GM12872 (cell line): ENCODE measurements around the gene DFFB.

Source experiments
- TF ChIP-seq, protein P1 (sequence below): IDR thresholded peaks from 3 replicates; pipeline ENCODE4 v1.5.1; 2011; ENCODE audit warnings: low read depth, mild to moderate bottlenecking, low read length, moderate library complexity; ENCODE audit not compliant: insufficient read depth

Gene DFFB

DNA sequence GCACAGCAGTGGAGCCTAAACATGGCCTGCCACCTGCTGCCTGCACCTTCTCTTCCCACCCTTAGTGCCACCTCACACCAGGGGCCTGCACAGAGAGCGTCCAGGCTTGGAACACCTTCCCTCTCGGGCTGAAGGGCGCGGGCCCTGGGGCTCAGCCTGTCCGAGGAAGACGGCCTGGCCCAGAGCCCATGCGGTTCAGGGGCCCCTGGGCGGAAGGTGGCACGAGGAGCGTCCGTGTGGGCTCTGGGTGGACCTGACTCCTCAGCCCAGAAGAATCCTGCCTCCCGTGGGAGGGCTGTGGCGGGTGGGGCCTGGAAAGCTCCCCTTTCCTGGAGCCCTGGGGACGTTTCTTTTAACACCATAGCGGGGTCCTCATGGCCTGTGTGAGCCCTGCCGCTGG lies 19.4 kb downstream of the DFFB start:
- TF ChIP-seq, protein P1, sequence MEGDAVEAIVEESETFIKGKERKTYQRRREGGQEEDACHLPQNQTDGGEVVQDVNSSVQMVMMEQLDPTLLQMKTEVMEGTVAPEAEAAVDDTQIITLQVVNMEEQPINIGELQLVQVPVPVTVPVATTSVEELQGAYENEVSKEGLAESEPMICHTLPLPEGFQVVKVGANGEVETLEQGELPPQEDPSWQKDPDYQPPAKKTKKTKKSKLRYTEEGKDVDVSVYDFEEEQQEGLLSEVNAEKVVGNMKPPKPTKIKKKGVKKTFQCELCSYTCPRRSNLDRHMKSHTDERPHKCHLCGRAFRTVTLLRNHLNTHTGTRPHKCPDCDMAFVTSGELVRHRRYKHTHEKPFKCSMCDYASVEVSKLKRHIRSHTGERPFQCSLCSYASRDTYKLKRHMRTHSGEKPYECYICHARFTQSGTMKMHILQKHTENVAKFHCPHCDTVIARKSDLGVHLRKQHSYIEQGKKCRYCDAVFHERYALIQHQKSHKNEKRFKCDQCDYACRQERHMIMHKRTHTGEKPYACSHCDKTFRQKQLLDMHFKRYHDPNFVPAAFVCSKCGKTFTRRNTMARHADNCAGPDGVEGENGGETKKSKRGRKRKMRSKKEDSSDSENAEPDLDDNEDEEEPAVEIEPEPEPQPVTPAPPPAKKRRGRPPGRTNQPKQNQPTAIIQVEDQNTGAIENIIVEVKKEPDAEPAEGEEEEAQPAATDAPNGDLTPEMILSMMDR, result no peak

DNA sequence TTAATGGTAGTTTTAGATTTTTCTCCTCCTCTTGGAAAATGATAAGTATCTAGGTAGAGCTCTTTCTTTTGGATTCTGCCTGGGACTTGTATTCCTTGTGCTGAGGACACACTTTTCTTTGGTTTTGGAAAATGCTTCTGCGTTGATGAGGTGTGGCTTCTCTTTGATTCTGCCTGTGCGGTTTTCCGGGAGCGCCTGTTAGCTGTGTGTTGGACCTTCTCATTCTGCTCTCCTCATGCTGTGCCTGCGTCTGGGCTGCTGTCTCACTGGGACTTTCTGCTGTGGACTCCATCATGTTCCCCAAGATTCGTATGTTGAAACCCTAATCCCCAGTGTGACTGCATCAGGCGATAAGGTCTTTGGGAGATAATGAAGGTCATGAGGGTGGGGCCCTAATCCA lies 21.8 kb downstream of the DFFB start:
- TF ChIP-seq, protein P1, result no peak

DNA sequence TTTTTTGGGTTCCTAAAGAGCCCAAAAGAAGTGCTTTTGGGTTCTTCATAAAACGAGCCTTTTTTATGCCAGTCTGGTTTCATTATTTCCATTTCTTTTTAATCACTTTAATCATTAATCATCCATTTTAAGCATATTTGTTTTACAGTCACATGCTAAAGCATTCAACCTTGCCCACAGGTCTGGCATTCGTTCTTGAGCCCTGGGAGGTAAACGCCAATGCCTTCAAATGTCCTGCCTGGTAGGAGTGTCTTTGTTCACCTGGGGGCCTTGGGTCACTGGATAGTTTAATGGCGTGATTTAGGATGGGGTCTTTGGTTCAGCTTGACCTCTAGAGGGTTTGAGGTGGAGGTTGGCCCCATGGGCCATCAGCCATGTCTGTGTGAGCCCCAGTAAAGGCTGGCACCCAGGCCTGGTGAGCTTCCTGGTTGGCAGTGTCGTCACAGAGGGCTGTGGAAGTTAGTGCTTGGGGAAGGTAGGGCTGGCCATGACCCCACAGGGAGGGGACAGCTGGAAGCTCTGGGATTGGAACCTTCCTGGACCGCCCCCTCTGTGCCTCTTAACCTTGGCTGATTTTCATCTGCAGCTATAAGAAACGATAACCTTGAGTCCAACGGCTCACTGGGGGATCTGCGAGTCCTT lies 22.6 kb downstream of the DFFB start:
- TF ChIP-seq, protein P1, result no peak

DNA sequence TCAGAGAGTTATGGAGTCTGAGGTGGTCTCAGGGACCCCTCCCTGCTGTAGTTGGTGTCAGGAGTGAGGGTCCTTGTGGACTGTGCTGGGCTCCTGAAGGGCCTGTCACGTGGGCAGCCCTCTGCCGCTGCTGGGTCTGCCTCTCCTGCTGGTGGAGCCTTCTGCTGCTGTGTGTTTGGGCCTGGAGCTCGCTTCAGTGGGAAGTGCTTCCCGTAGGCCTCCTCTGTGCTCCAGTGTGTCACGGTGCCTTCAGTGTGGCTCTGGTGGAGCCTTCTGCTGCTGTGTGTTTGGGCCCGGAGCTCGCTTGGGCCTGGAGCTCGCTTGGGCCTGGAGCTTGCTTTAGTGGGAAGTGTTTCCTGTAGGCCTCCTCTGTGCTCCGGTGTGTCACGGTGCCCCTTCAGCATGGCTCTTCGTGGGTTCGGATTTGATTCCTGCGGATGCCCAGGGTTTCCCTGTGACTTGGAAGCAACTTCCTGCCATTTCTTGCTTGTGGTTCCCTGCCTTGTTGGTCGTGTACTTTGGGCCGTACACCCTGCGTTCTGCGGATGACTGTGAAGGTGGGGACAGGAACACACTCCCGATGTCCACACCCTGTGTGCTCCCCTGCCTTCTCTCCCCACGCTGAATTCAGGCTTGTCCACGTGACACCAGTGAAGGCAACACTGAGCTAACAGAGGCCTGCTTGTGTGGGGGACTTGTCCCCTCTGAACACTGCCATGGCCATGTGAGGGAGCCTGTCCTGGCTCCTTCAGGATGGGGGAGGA lies 23.3 kb downstream of the DFFB start:
- TF ChIP-seq, protein P1, result no peak

DNA sequence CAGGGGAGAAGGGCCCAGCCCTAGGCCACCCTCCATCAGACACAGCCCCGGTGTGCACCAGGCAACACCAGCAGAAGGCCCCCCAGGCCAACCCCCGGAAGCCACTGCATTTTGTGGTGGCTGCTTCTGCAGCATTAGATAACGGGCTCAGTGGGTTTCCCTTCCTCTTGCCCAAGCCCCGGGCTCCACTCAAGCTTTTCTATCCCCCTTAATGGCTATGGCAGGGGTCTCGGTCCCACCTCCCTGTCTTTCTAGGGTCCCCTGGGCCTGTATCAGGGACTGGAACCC lies 23.9 kb downstream of the DFFB start:
- TF ChIP-seq, protein P1, result no peak

DNA sequence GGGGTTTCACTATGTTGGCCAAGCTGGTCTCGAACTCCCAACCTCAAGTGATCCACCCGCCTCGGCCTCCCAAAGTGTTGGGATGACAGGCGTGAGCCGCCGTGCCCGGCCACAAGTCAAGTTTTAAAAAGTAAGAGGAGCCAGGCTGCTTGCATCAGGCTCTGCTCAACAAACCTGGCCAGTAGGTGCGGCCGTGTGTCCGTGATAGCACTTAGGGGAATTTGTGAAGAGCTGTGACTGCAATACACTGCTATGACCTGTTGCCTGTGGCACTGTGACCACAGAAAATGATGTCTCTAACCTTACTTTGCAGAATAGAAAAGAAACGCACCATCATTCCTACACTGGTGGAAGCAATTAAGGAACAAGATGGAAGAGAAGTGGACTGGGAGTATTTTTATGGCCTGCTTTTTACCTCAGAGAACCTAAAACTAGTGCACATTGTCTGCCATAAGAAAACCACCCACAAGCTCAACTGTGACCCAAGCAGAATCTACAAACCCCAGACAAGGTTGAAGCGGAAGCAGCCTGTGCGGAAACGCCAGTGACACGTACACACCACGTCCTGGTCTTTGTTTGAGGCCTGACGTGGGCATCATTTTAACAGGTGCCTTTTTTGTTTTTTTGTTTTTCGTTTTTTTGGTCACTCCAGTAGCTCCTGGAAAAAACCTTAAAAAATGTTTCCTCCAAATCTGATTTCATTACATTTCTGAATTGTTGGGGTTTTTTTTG lies 26.1 kb downstream of the DFFB start:
- TF ChIP-seq, protein P1, result no peak

DNA sequence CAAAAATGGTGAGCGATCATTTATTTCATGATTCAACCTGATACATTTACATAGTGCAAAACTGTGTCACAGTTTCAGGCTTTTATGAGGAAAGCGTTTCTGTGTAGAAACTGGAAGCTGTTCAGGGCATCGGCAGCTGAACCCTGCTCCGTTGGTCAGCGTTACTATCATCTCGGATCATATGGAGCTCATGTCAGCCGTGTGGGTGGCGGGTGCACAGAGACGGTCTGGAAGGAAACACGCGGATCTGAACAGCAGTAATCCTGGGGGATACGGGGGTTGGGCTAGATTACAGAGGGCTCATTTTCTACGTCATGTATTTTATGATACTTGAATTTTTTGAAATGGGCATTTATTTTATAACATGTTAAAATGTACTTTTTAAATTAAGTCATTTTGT lies 27.7 kb downstream of the DFFB start:
- TF ChIP-seq, protein P1, result no peak
